AG09319 (cell line): ENCODE results near the gene HNF1B.
A peak's percentile ranks its signal among the peaks of the same experiment; 100 is the strongest.

ENCODE experiments used
- DNase-seq: peaks from one replicate; pipeline ENCODE4 v3.0.0-alpha.2; 2010; ENCODE audit warnings: low read depth; ENCODE audit errors: extremely low read depth
- TF ChIP-seq, protein P1 (sequence below): IDR thresholded peaks from 2 replicates; pipeline ENCODE4 v1.5.1; 2011; ENCODE audit warnings: low read depth, mild to moderate bottlenecking, inconsistent platforms, low read length, moderate library complexity

Gene HNF1B

GRCh38 chr17:37672548-37673078, 72.2 kb downstream of the HNF1B start:
- TF ChIP-seq, protein P1, sequence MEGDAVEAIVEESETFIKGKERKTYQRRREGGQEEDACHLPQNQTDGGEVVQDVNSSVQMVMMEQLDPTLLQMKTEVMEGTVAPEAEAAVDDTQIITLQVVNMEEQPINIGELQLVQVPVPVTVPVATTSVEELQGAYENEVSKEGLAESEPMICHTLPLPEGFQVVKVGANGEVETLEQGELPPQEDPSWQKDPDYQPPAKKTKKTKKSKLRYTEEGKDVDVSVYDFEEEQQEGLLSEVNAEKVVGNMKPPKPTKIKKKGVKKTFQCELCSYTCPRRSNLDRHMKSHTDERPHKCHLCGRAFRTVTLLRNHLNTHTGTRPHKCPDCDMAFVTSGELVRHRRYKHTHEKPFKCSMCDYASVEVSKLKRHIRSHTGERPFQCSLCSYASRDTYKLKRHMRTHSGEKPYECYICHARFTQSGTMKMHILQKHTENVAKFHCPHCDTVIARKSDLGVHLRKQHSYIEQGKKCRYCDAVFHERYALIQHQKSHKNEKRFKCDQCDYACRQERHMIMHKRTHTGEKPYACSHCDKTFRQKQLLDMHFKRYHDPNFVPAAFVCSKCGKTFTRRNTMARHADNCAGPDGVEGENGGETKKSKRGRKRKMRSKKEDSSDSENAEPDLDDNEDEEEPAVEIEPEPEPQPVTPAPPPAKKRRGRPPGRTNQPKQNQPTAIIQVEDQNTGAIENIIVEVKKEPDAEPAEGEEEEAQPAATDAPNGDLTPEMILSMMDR: no peak
- no peak for DNase-seq

- peak; percentile 28 for DNase-seq
- TF ChIP-seq, protein P1: no peak
Measured at GRCh38 chr17:37671824-37672547, 72.9 kb downstream of the HNF1B start.

DNA sequence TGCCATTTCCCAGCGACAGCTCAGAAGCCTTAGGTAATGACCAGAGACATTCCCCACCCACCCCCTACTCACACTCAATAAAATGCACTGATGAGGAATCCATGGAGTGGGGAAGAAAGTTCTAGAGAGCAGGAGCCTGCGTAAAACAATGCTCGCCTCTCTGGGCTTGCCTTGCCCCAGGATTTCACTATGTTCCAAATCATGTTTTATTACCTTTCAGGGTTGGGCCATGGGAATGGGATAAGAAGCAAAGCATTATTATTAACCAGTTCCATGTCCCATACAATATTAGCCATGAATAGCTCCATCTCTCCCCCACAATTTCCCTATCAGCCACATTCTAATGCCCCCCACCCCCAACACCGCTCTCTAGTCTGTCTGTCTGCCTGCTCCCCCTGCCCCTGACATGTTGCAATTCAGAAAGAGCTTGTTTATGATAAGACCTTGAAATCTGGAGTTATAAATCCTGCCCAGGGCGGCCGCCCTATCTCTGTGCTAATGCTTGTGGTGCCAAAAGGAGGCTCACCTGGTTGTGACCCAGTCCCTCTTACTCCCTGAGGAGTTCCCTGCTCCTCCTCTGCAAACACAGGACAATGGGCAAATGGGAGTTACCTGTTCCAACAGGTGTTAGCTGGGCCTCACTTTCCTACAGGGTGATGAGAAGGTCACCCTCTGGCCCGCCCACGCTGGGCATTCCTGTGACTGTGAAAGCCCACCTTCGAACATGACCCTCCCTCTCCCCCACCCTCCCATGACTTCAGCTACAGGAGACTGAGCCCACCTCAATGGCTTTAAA, 73.6 kb downstream of the HNF1B start:
- DNase-seq: no peak
- TF ChIP-seq, protein P1: no peak

DNA sequence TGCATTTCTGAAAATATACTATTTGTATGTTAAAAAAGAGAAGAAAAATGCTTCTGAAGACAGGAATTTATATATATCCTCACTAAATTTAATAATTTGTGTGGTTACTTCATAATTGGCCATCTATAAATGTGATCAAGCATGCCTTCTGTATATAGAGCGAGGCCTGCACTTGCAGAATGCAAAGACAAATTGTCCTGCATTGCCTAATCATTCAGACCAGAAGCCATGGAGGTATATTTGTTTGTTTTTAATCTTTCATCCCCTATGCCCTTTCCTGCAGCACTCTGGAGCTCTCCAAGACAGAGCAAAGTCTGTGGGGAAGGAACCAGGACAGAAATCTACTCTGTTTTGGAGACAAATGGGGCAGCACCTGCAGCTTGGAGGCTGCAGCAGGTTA, 77.8 kb downstream of the HNF1B start:
- TF ChIP-seq, protein P1: no peak
- no peak for DNase-seq

DNA sequence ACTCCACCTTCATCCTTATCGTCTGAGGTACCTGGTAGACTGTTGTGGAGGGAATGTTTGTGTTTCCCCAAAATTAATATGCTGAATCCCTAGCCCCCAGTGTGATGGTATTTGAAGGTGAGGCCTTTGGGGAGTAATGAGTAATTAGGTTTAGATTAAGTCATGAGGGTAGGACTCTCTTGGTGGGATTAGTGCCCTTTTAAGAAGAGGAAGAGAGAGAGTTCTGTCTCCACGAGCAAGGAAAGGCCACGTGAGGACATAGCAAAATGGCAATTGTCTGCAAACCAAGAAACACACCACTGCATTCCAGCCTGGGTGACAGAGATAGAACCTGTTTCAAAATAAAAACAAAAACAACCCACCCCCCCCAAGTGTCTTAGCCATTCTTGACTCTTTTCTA, 80.6 kb downstream of the HNF1B start:
- TF ChIP-seq, protein P1: no peak
- no peak for DNase-seq

DNA sequence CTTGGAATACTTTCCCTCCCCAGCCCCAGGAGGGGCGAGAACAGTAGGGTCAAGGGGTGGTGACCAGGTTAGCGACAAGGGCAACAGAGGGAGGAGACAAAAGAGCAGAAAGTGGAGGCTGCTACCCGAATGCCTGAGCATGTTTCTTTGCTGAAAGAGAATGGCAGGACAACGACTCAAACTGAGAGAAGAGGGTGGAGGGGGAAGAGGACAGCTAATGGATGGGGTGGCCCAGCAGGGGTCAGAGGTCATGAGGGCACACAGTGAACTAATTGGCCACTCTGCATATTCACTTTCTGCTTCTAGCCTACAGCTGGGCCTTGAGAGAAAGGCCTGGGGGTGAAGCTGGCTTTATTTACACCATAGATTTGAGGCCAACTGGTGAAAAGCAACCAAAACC, 82.5 kb downstream of the HNF1B start:
- TF ChIP-seq, protein P1: no peak
- no peak for DNase-seq

DNA sequence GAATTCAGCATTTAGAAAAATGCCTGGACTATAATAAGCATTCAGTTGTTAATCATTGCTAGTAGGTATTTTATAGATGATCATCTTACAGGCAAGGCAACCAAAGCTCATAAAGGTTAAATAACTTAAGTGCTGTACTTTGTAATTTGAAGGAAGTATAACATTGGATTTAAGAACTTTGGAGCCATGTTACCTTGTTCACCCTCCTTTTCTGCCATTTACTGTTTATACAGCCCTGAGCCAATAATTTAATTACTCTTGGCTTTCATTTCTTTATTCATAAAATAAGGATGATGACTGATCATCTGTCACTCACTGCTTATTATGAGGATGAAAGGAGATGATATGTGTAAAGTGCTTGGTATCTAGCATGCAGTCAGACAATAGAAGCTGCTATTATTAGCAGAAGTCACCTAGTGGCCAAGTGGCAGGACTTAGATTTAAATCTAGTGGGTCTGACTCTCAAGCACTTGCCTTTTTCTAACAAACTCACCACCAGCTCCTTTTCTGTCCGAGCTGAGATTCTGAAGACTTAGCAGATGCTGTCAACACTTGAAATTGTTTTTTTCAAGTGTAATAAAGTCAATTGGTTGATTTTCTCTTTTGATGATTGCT, 83.4 kb downstream of the HNF1B start:
- DNase-seq: no peak
- TF ChIP-seq, protein P1: no peak
